SK-N-SH (cell line): Measurements from ENCODE around the gene PCK2.

ENCODE experiments used
- CTCF ChIP-seq: fragments of 200-600 bp; sonication (generic); IDR thresholded peaks from 2 replicates; pipeline ENCODE4 v1.6.1; 2017; ENCODE audit warnings: antibody characterized with exemption, mild to moderate bottlenecking, moderate library complexity
- ELF1 ChIP-seq: IDR thresholded peaks from 2 replicates; pipeline ENCODE4 v1.4.0; 2012
- EP300 ChIP-seq, 2 experiments: IDR thresholded peaks; 2 replicates each; pipeline versions ENCODE4 v1.4.0 to v1.6.1; 2012; ENCODE audit warnings: borderline replicate concordance in 1 of 2, low read depth in 1 of 2, low read length in 1 of 2
- EZH2phosphoT487 ChIP-seq: fragments of 200-600 bp; sonication (generic); IDR thresholded peaks from 2 replicates; pipeline ENCODE4 v1.6.1; 2017; ENCODE audit warnings: low read depth, mixed run types, mild to moderate bottlenecking, antibody characterized with exemption, moderate library complexity, borderline replicate concordance
- FOXM1 ChIP-seq: IDR thresholded peaks from 2 replicates; pipeline ENCODE4 v1.4.0; 2012; ENCODE audit warnings: low read depth, mild to moderate bottlenecking
- GATA2 ChIP-seq: sonication (generic); formaldehyde crosslinking; IDR thresholded peaks from 2 replicates; pipeline ENCODE4 v1.5.0; 2020; ENCODE audit warnings: mild to moderate bottlenecking, missing genetic modification reagents
- JUND ChIP-seq: IDR thresholded peaks from 2 replicates; pipeline ENCODE4 v1.4.0; 2012
- MAX ChIP-seq: IDR thresholded peaks from 2 replicates; pipeline ENCODE4 v1.4.0; 2012; ENCODE audit warnings: low read depth
- MXI1 ChIP-seq: IDR thresholded peaks from 2 replicates; pipeline ENCODE4 v1.6.1; 2012; ENCODE audit warnings: mild to moderate bottlenecking, low read depth, low read length, improper control_type of control experiment
- NFIC ChIP-seq: IDR thresholded peaks from 2 replicates; pipeline ENCODE4 v1.4.0; 2012; ENCODE audit warnings: borderline replicate concordance
- RAD21 ChIP-seq: IDR thresholded peaks from 2 replicates; pipeline ENCODE4 v1.6.1; 2012; ENCODE audit warnings: mild to moderate bottlenecking, low read length
- REST ChIP-seq: IDR thresholded peaks from 2 replicates; pipeline ENCODE4 v1.6.1; 2012; ENCODE audit warnings: mild to moderate bottlenecking, low read depth, low read length, moderate library complexity
- SMC3 ChIP-seq: IDR thresholded peaks from 2 replicates; pipeline ENCODE4 v1.6.1; 2012; ENCODE audit warnings: low read depth, low read length, improper control_type of control experiment

- TF ChIP-seq CTCF (no peak), GATA2 (CRISPR knock-in tag) (no peak), ELF1 (no peak), MXI1 (no peak), RAD21 (no peak), NFIC (no peak), EP300 (IDR thresholded peaks at IDR 0.05; ENCODE audit: borderline replicate concordance in 1 of 2, low read depth in 1 of 2, low read length in 1 of 2) (no peak), EZH2phosphoT487 (no peak), REST (no peak), SMC3 (no peak), MAX (no peak), JUND (no peak), FOXM1 (no peak)
These were observed 17.9 kb upstream of the PCK2 start for GRCh38 chr14:24076302-24076601.
